Stimulated activated naive CD8-positive, alpha-beta T cell treated with anti-CD3 and anti-CD28 coated beads, Interleukin-15, Interleukin-2, amounts not matched to agents 100 ng/mL and 50 ng/mL, for 24 hours (primary cell): ENCODE measurements around the gene SEPTIN5.

Source experiments
- H3K27ac Mint-ChIP-seq: one replicate; pipeline ENCODE4 v1.8.0; 2021; ENCODE audit warnings: mild to moderate bottlenecking, mixed read lengths
- H3K27me3 Mint-ChIP-seq: one replicate; pipeline ENCODE4 v1.8.0; 2021; ENCODE audit warnings: mixed read lengths
- H3K36me3 Mint-ChIP-seq: one replicate; pipeline ENCODE4 v1.8.0; 2021; ENCODE audit warnings: low read depth, mixed read lengths
- H3K4me1 Mint-ChIP-seq: one replicate; pipeline ENCODE4 v1.8.0; 2021; ENCODE audit warnings: low read depth, mixed read lengths
- H3K4me3 Mint-ChIP-seq: one replicate; pipeline ENCODE4 v1.8.0; 2021; ENCODE audit warnings: mild to moderate bottlenecking, mixed read lengths
- H3K9me3 Mint-ChIP-seq: one replicate; pipeline ENCODE4 v1.8.0; 2021; ENCODE audit warnings: mixed read lengths

SEPTIN5 gene

GRCh38 chr22:19750507-19751490 is 36.5 kb downstream of the SEPTIN5 start:
- Mint-ChIP-seq H3K36me3 (no peaks in the 10 kb centered on the region), H3K27me3 (peaks cover 18% of the 10 kb centered on the region), H3K9me3 (no peaks in the 10 kb centered on the region), H3K27ac (no peak overlapping the region), H3K4me3 (no peak overlapping the region), H3K4me1 (peaks cover 2% of the 10 kb centered on the region)

GRCh38 chr22:19751497-19752245 is 37.4 kb downstream of the SEPTIN5 start:
- Mint-ChIP-seq H3K36me3 (no peaks in the 10 kb centered on the region), H3K4me1 (peaks cover 7% of the 10 kb centered on the region), H3K27me3 (peaks cover 23% of the 10 kb centered on the region), H3K27ac (no peak overlapping the region), H3K4me3 (no peak overlapping the region), H3K9me3 (no peaks in the 10 kb centered on the region)

GRCh38 chr22:19753090-19753842 is 39.0 kb downstream of the SEPTIN5 start:
- no peak overlapping the region for H3K27ac Mint-ChIP-seq
- H3K36me3 Mint-ChIP-seq, result no peaks in the 10 kb centered on the region
- H3K4me3 Mint-ChIP-seq, result no peak overlapping the region
- H3K27me3 Mint-ChIP-seq, result peaks cover 35% of the 10 kb centered on the region
- peaks cover 15% of the 10 kb centered on the region for H3K4me1 Mint-ChIP-seq
- H3K9me3 Mint-ChIP-seq, result no peaks in the 10 kb centered on the region

GRCh38 chr22:19753996-19754700 is 39.8 kb downstream of the SEPTIN5 start:
- Mint-ChIP-seq H3K4me1 (peaks cover 15% of the 10 kb centered on the region), H3K4me3 (no peak overlapping the region), H3K9me3 (no peaks in the 10 kb centered on the region), H3K27me3 (peaks cover 35% of the 10 kb centered on the region), H3K27ac (no peak overlapping the region), H3K36me3 (no peaks in the 10 kb centered on the region)

- Mint-ChIP-seq H3K4me3 (no peak overlapping the region), H3K36me3 (no peaks in the 10 kb centered on the region), H3K27me3 (peaks cover 39% of the 10 kb centered on the region), H3K27ac (no peak overlapping the region), H3K4me1 (peaks cover 19% of the 10 kb centered on the region), H3K9me3 (no peaks in the 10 kb centered on the region)
Measured at GRCh38 chr22:19754701-19755144, 40.4 kb downstream of the SEPTIN5 start.

- Mint-ChIP-seq H3K36me3 (peaks cover 3% of the 10 kb centered on the region), H3K9me3 (no peaks in the 10 kb centered on the region), H3K4me1 (peaks cover 24% of the 10 kb centered on the region), H3K27me3 (peaks cover 45% of the 10 kb centered on the region), H3K4me3 (no peak overlapping the region), H3K27ac (no peak overlapping the region)
Measured at GRCh38 chr22:19755145-19755710, 40.9 kb downstream of the SEPTIN5 start.

GRCh38 chr22:19755722-19756287 is 41.5 kb downstream of the SEPTIN5 start:
- H3K36me3 Mint-ChIP-seq, result peaks cover 3% of the 10 kb centered on the region
- peaks cover 47% of the 10 kb centered on the region for H3K27me3 Mint-ChIP-seq
- H3K27ac Mint-ChIP-seq, result no peak overlapping the region
- H3K4me1 Mint-ChIP-seq, result peaks cover 26% of the 10 kb centered on the region
- H3K4me3 Mint-ChIP-seq, result peak overlapping the region; percentile 2
- no peaks in the 10 kb centered on the region for H3K9me3 Mint-ChIP-seq

- H3K36me3 Mint-ChIP-seq, result peaks cover 3% of the 10 kb centered on the region
- no peaks in the 10 kb centered on the region for H3K9me3 Mint-ChIP-seq
- H3K4me1 Mint-ChIP-seq, result peaks cover 27% of the 10 kb centered on the region
- H3K27me3 Mint-ChIP-seq, result peaks cover 48% of the 10 kb centered on the region
- no peak overlapping the region for H3K27ac Mint-ChIP-seq
- H3K4me3 Mint-ChIP-seq, result no peak overlapping the region
Measured at GRCh38 chr22:19756288-19757128, 42.2 kb downstream of the SEPTIN5 start.

GRCh38 chr22:19757140-19757984 is 43.1 kb downstream of the SEPTIN5 start:
- Mint-ChIP-seq H3K27ac (no peak overlapping the region), H3K36me3 (peaks cover 3% of the 10 kb centered on the region), H3K27me3 (peaks cover 54% of the 10 kb centered on the region)

GRCh38 chr22:19757985-19758895 is 43.9 kb downstream of the SEPTIN5 start:
- Mint-ChIP-seq H3K36me3 (peaks cover 3% of the 10 kb centered on the region), H3K4me1 (peaks cover 29% of the 10 kb centered on the region), H3K9me3 (no peaks in the 10 kb centered on the region), H3K27ac (no peak overlapping the region), H3K27me3 (peaks cover 61% of the 10 kb centered on the region), H3K4me3 (no peak overlapping the region)

More at GRCh38 chr22:19757140-19757984, 43.1 kb downstream of the SEPTIN5 start:
- Mint-ChIP-seq H3K4me3 (no peak overlapping the region), H3K9me3 (no peaks in the 10 kb centered on the region), H3K4me1 (peaks cover 29% of the 10 kb centered on the region)

GRCh38 chr22:19758896-19759426 is 44.7 kb downstream of the SEPTIN5 start:
- H3K4me1 Mint-ChIP-seq, result peaks cover 29% of the 10 kb centered on the region
- peaks cover 64% of the 10 kb centered on the region for H3K27me3 Mint-ChIP-seq
- peaks cover 3% of the 10 kb centered on the region for H3K36me3 Mint-ChIP-seq
- no peak overlapping the region for H3K27ac Mint-ChIP-seq
- no peak overlapping the region for H3K4me3 Mint-ChIP-seq
- H3K9me3 Mint-ChIP-seq, result no peaks in the 10 kb centered on the region
